ENCODE data around the gene HOXB3. TPM values are rescaled to one million over a fixed set of nuclear protein-coding genes. Genes with fewer than 3 reads are reported as not detected.

HOXB3 gene
- total RNA-seq, 1 donor from 2014 or later, result 0.57 TPM

DNA sequence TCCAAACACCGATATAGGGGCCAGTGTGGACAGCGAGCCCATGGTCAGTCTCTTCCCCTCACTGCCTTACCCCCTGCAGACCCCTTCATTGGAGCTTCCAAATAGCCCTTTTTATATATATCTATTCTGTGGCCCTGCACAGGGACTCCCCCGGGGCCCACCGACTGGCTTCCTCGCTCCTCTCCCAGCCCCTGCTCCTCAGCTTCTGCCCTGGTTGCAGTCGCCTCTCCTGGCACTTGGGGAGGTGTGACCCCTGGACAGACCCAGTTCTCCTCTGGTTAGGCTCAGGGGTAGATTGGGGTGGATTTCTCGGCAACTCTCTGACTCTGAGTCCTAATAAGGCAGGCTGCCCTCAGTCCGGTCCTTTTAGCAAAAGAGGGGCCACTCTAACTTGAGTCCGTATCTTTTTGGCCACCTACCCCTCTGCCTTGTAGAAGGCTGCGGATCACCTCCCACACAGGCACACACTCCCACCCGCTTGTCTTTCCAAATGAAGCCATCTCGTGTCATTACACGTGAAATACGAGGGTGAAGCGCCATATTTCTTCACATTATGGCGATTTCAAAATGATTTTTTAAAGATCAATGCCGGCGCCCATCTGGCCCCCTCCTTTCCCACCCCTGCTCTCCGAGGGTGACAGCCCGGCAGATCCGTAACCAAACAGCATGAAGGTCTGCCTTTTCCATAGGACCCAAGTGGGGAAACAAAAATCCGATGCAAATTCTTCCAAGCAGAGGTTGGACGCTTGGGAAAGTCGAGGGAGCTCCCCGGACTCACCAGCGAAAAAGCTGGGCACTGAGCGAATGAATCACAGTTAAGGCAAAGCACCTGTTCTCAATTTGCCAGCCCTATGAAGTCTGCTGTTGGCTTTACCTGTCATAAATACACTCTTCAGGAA is 37.8 kb upstream of the HOXB3 start:
- Mint-ChIP-seq H3K27ac (ENCODE audit: unreplicated experiment) (no peak overlapping the region), H3K27me3 (ENCODE audit: low read depth) (peaks cover 83% of the 10 kb centered on the region), H3K9me3 (ENCODE audit: low read depth) (no peaks in the 10 kb centered on the region), H3K4me3 (ENCODE audit: unreplicated experiment) (no peak overlapping the region), H3K4me1 (ENCODE audit: low read depth) (peaks cover 8% of the 10 kb centered on the region), H3K36me3 (ENCODE audit: low read depth) (peaks cover 2% of the 10 kb centered on the region)
- DNase-seq (ENCODE audit: low spot score), result no peak
- TF ChIP-seq, protein P1, sequence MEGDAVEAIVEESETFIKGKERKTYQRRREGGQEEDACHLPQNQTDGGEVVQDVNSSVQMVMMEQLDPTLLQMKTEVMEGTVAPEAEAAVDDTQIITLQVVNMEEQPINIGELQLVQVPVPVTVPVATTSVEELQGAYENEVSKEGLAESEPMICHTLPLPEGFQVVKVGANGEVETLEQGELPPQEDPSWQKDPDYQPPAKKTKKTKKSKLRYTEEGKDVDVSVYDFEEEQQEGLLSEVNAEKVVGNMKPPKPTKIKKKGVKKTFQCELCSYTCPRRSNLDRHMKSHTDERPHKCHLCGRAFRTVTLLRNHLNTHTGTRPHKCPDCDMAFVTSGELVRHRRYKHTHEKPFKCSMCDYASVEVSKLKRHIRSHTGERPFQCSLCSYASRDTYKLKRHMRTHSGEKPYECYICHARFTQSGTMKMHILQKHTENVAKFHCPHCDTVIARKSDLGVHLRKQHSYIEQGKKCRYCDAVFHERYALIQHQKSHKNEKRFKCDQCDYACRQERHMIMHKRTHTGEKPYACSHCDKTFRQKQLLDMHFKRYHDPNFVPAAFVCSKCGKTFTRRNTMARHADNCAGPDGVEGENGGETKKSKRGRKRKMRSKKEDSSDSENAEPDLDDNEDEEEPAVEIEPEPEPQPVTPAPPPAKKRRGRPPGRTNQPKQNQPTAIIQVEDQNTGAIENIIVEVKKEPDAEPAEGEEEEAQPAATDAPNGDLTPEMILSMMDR (IDR thresholded peaks at IDR 0.05), result no peak

DNA sequence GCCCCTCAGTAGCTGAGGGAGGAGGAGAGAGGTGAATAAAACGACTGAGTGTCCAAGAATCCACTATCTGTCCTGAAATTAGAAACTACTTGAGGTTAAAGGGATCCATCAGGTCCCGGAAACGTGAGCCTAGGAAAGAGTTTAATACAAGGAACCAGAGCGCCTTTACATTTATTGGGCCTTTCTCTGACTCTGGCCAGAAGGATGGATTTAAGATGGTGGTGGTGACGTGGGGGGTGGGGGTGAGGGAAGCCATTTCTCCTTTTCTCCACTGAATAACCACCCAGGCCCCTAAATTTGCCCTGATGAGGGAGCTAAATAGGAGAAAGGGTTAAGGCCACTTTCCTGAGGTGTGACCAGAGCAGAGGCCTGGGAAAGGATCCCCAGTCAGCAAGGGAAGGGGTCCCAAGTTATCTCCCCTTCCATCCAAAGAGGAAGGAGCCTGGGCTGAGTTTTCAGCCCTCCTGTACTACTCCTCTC is 37.1 kb upstream of the HOXB3 start:
- Mint-ChIP-seq H3K4me3 (ENCODE audit: unreplicated experiment) (no peak overlapping the region), H3K36me3 (ENCODE audit: low read depth) (peaks cover 3% of the 10 kb centered on the region), H3K4me1 (ENCODE audit: low read depth) (peaks cover 8% of the 10 kb centered on the region), H3K9me3 (ENCODE audit: low read depth) (no peaks in the 10 kb centered on the region), H3K27me3 (ENCODE audit: low read depth) (peaks cover 83% of the 10 kb centered on the region), H3K27ac (ENCODE audit: unreplicated experiment) (no peak overlapping the region)
- TF ChIP-seq, protein P1 (IDR thresholded peaks at IDR 0.05), result no peak
- no peak for DNase-seq (ENCODE audit: low spot score)

DNA sequence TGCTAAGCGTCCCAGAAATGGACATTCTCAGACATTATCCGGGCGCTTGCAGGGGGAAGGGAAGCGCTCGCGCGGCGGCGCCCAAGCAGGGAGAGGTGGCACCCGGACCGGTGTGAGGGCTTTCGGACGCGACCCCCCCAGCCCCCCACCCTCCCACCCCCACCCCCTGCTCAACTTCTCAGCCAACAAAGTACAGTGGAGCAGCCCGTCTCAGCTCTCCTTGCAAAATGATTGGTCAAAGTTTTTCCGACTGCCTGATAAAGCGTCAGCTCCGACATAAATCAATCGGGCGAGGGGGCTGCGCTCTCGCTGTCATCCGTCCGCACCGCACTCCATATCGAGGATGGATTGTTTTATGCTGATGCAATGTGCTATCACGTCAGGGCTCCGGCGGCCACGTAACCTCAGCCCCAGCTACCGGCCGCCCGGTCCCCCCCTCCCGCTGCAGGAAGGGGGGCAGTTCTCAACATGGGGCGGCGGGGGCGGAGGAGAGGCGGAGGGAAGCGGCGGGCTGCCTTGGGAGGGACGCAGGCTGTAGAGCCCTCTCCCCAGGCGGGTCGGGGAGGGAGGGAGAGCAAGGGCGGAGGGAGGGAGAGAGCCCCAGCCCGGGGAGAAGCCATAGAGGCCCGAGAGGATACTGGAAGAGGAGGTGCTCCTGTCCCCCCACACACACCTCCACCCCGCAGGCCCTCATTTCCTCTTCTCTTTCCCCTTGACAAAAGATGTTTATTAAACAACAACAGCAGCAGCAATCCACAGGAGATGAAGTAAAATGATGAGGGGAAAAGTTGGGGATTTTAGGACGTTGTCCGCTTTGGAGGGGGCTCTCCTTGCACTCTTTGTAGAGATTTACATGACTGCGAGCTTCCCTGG is 36.4 kb upstream of the HOXB3 start, which contains the start of gene HOXB9:
Gene HOXB9, minus strand, starts transcription at position 114 of the 873 bp plus-strand sequence. Its CDS starts 89 bp downstream, at position 25.
- Mint-ChIP-seq H3K4me3 (ENCODE audit: unreplicated experiment) (peak within 1 kb of the TSS; percentile 65), H3K9me3 (ENCODE audit: low read depth) (no peaks in the 10 kb centered on the region), H3K36me3 (ENCODE audit: low read depth) (peaks cover 5% of the 10 kb centered on the region), H3K27ac (ENCODE audit: unreplicated experiment) (no peak within 1 kb of the TSS), H3K27me3 (ENCODE audit: low read depth) (peaks cover 83% of the 10 kb centered on the region), H3K4me1 (ENCODE audit: low read depth) (peaks cover 8% of the 10 kb centered on the region)
- no peak for DNase-seq (ENCODE audit: low spot score)
- TF ChIP-seq, protein P1 (IDR thresholded peaks at IDR 0.05), result no peak

DNA sequence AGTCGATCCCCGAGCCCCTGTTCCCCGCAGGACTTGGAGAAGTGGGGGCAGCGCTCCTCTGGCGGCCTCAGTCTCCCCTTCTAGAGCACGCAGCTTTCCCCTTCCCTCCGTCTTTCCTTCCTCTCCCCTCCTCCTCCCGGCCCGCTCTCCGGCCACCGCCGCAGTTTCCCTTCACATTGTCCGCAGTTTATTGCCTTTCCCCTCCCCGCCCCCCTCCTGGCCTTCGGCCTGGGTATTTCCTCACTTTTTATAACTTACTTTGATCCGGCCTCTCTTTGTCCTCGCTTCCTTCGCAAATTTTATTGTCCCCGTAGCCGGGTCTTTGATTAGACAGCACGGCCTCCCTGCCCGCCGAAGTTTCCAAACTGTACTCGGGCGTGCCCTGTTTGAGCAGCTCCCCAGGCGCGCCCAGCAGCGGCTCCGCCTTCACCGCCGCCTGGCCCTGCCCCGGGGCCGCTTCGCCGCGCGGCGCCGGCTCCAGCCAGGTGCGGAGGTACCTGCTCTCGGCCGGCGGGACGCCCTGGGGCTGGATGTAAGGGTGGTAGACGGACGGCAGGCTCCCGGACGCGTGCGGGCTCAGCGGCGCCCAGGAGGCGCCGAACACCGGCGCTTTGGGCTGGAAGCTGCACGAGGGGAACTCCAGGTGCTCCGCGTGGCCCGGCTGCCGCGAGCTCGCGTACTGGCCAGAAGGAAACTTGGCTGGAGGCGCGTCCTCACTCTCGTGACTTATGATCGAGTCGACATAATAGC is 35.6 kb upstream of the HOXB3 start:
- no peak for DNase-seq (ENCODE audit: low spot score)
- peaks cover 8% of the 10 kb centered on the region for H3K4me1 Mint-ChIP-seq (ENCODE audit: low read depth)
- TF ChIP-seq, protein P1 (IDR thresholded peaks at IDR 0.05), result no peak
- peak overlapping the region; percentile 65 for H3K4me3 Mint-ChIP-seq (ENCODE audit: unreplicated experiment)
- peaks cover 5% of the 10 kb centered on the region for H3K36me3 Mint-ChIP-seq (ENCODE audit: low read depth)
- H3K27ac Mint-ChIP-seq (ENCODE audit: unreplicated experiment), result no peak overlapping the region
- peaks cover 83% of the 10 kb centered on the region for H3K27me3 Mint-ChIP-seq (ENCODE audit: low read depth)
- H3K9me3 Mint-ChIP-seq (ENCODE audit: low read depth), result no peaks in the 10 kb centered on the region
